Fibroblast of mammary gland (primary cell): Measurements from ENCODE around the gene ADAMTS18.

Experiments used
- DNase-seq: peaks from one replicate; pipeline ENCODE4 v3.0.0-alpha.2; 2010; ENCODE audit warnings: low read depth
- H3K4me3 ChIP-seq: 2 replicates; pipeline ENCODE4 v1.5.1; 2011; ENCODE audit warnings: low read depth, mild to moderate bottlenecking, low read length, moderate library complexity; ENCODE audit not compliant: control insufficient read depth
- TF ChIP-seq, protein P1 (sequence below): conservative IDR thresholded peaks from 2 replicates; pipeline ENCODE4 v1.5.1; 2011; ENCODE audit warnings: low read depth, low read length, inconsistent platforms; ENCODE audit not compliant: control insufficient read depth, insufficient read depth

The ADAMTS18 gene

DNA sequence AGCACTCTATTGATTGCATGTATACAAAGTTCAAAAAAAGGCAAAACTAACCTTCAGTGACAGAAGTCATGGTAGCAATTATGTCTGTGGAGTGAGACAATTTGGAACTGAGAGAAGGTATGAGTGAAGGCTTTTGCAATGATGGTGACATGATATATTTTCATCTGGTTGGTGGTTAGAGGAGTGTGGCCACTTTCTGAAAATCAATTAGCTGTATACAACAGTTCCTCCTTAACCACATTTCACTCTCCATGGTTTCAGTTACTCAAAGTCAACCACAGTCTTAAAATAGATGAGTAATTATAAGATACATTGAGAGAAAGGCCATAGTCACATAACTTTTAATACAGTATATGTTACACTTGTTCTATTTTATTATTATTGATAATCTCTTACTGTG is 26.2 kb downstream of the ADAMTS18 start:
- no peak overlapping the region for H3K4me3 ChIP-seq
- no peak for DNase-seq
- TF ChIP-seq, protein P1, sequence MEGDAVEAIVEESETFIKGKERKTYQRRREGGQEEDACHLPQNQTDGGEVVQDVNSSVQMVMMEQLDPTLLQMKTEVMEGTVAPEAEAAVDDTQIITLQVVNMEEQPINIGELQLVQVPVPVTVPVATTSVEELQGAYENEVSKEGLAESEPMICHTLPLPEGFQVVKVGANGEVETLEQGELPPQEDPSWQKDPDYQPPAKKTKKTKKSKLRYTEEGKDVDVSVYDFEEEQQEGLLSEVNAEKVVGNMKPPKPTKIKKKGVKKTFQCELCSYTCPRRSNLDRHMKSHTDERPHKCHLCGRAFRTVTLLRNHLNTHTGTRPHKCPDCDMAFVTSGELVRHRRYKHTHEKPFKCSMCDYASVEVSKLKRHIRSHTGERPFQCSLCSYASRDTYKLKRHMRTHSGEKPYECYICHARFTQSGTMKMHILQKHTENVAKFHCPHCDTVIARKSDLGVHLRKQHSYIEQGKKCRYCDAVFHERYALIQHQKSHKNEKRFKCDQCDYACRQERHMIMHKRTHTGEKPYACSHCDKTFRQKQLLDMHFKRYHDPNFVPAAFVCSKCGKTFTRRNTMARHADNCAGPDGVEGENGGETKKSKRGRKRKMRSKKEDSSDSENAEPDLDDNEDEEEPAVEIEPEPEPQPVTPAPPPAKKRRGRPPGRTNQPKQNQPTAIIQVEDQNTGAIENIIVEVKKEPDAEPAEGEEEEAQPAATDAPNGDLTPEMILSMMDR = no peak

DNA sequence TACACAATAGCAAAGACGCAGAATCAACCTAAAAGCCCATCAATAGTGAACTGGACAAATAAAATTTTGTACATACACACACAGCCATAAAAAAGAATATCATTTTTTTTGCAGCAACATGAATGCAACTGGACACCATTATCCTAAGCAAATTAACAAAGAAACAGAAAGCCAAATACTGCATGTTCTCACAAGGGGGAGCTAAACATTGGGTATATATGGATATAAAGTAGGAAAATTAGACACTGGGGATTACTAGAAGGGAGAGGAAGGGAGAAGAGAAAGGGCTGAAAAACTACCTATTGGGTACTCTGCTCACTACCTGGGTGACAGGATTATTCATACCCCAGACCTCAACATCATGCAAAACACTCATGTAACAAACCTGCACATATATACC is 28.2 kb downstream of the ADAMTS18 start:
- H3K4me3 ChIP-seq = no peak overlapping the region
- peak; percentile 23 for DNase-seq
- TF ChIP-seq, protein P1 = peak; percentile 43

DNA sequence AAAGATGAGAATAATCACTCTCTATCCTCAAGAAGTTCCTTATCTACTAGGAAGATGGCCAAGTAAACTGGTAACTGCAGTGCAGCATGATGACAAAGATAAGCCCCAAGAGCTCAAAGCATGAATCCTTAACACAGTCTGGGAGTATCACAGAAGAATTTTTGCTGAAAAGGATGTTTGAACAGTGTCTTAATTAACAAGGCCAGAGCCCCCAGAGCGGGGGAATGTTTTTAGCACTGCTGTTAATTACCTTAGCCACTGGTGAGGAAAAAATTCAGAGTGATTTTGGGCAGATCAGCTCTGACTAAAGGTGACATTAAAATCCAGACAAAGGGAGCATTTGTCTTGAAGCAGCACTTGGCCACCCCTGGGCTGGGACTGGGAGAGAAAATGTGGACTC is 30.1 kb downstream of the ADAMTS18 start:
- TF ChIP-seq, protein P1 = no peak
- H3K4me3 ChIP-seq = no peak overlapping the region

DNA sequence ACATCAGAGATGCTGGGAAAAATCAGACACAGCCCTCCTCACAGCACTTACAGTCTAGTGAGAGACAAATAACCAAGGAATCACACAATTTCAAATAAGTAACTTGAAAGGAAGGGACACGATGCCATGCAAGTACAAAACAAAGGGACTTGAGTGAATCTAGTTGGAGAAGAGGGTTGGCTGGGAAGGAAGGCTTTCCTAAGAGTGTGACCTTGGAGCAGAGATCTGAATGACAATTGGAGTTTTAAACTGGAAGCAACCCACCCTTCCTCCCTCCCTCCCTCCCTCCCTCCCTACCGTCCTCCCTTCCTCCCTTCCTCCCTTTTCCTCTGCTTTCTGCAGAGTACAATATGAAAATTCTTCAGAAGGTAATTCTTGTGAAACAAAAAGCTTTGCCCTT is 31.1 kb downstream of the ADAMTS18 start:
- TF ChIP-seq, protein P1 = no peak
- H3K4me3 ChIP-seq = no peak overlapping the region
- DNase-seq = no peak

More for the DNA sequence above, 30.1 kb downstream of the ADAMTS18 start:
- no peak for DNase-seq

DNA sequence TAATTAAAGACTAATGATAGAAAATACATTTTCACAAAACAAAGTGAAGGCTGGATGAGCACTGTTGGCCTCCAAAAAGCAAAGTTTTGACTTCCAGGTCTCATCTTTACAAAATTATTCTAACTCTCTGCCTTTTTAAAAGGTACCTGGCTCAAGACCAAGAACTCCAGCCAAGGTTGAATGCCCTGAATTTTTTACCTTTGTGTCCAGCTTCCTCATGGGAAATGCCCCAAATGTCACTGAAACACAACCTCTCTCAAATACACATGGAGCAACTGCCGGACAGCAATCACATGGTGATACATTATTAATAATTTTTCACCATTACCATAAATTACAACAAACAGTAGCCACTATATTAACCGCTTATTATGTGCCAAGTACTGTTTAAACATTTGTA is 32.2 kb downstream of the ADAMTS18 start:
- H3K4me3 ChIP-seq = no peak overlapping the region
- DNase-seq = no peak
- TF ChIP-seq, protein P1 = no peak

DNA sequence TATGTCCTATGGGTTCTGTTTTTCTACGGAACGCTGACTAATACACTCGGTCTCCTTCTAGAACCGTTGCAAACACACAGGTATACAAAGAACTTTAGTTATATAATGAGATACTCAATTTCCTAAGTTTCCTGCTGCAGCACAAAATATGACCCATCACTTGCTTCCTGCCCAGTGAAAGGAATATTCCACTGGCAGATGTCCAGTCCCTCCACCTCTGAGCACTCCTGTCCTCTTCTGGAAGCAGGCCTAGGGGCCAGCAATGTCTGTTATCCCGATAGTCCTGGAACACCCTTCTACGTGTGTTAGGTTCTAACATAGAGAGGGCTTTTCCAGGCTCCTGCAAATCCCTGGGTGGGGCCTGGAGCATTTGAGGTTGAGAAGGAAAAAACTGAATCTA is 32.7 kb downstream of the ADAMTS18 start:
- no peak for DNase-seq
- H3K4me3 ChIP-seq = no peak overlapping the region
- TF ChIP-seq, protein P1 = no peak

DNA sequence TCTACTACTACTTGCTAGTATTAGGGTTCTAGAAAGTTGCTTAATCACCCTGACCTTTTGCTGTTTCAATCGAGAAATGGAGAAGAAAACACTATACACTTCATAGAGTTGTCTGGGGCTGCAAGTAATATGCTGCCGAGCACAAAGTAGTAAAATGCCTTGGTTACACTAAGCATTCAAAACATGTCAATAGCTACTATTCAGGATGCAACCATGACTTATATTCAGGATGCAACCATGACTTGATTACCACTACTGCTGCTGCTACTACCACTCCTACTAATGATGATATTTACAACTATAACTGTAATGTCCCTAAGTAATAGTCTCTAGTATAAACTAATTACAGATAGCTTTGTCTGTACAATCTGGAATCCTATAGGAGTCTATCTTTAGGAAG is 35.3 kb downstream of the ADAMTS18 start:
- TF ChIP-seq, protein P1 = no peak
- H3K4me3 ChIP-seq = no peak overlapping the region
- no peak for DNase-seq
